Endothelial cell of umbilical vein (primary cell): Measurements from ENCODE around the gene DRC1. TPM values are rescaled to one million over a fixed set of nuclear protein-coding genes. Genes with fewer than 3 reads are reported as not detected.

ENCODE experiments used
- BruUV-seq: library from RNA; stranded (reverse); fragments of 400-500 nt; replicated peaks from 2 replicates; lab custom pipeline; 2021; lab: Mats Ljungman, UMichigan
- CTCF ChIA-PET: fragments of 300-600, 350-600 bp; sonication (Branson Sonifier 250); formaldehyde crosslinking; loops from one replicate; lab custom pipeline; 2021; ENCODE audit warnings: antibody characterized with exemption, inconsistent platforms; lab: Charles Lee
- POLR2A ChIA-PET: fragments of 300-600, 350-600 bp; sonication (Branson Sonifier 250); formaldehyde crosslinking; loops from one replicate; lab custom pipeline; 2021; ENCODE audit warnings: antibody characterized with exemption, inconsistent platforms; lab: Charles Lee
- DNase-seq: peaks from one replicate; pipeline ENCODE4 v3.0.0-alpha.2; 2011; ENCODE audit warnings: low read depth, low spot score
- FAIRE-seq: peaks from 2 replicates; lab custom pipeline; 2011; peaks lifted over from hg19 to GRCh38; lab: Jason Lieb, UNC
- H2AFZ ChIP-seq: 2 replicates; pipeline ENCODE4 v1.6.0; 2012; ENCODE audit warnings: low read depth, low read length, control low read depth, inconsistent platforms
- H3K27ac ChIP-seq: 2 replicates; pipeline ENCODE4 v1.5.1; 2011; ENCODE audit warnings: low read depth, mild to moderate bottlenecking, control low read depth, low read length, moderate library complexity; ENCODE audit not compliant: insufficient read depth
- H3K27me3 ChIP-seq, 2 experiments: 2 replicates each; pipeline versions ENCODE4 v1.6.0 to v1.6.1; 2011; ENCODE audit warnings: low read length in 2 of 2, mixed read lengths in 1 of 2; ENCODE audit not compliant: control insufficient read depth in 2 of 2, insufficient read depth in 2 of 2
- H3K36me3 ChIP-seq, 2 experiments: 2 replicates in 1 of 2; 3 replicates in 1 of 2; pipeline ENCODE4 v1.5.1; 2011; ENCODE audit warnings: low read length in 2 of 2, mild to moderate bottlenecking in 1 of 2, moderate library complexity in 1 of 2; ENCODE audit not compliant: control insufficient read depth in 2 of 2, insufficient read depth in 2 of 2; ENCODE audit errors: extremely low read depth in 1 of 2
- H3K4me1 ChIP-seq: 3 replicates; pipeline ENCODE4 v1.5.1; 2011; ENCODE audit warnings: mild to moderate bottlenecking, low read length; ENCODE audit not compliant: control insufficient read depth, insufficient read depth; ENCODE audit errors: extremely low read depth
- H3K4me2 ChIP-seq: 2 replicates; pipeline ENCODE4 v1.6.1; 2011; ENCODE audit warnings: low read length, control low read depth, mixed read lengths; ENCODE audit not compliant: insufficient read depth
- H3K4me3 ChIP-seq, 3 experiments: fragments of 200-600 bp in 1 of 3; sonication (generic), shearing (Covaris generic) in 1 of 3; replicated peaks in 1 of 3; 2 replicates each; pipeline ENCODE4 v1.5.1; 2011 to 2016; ENCODE audit warnings: control low read depth in 3 of 3, low read length in 3 of 3, mild to moderate bottlenecking in 2 of 3, inconsistent platforms in 1 of 3, low read depth in 1 of 3, moderate library complexity in 1 of 3; ENCODE audit not compliant: insufficient read depth in 1 of 3
- H3K79me2 ChIP-seq: 2 replicates; pipeline ENCODE4 v1.6.0; 2012; ENCODE audit warnings: low read length, inconsistent platforms; ENCODE audit not compliant: control insufficient read depth, insufficient read depth
- H3K9ac ChIP-seq: replicated peaks from 2 replicates; pipeline ENCODE3; 2011; ENCODE audit warnings: low read length, control low read depth; ENCODE audit not compliant: insufficient read depth; ENCODE audit errors: extremely low read depth
- H3K9me1 ChIP-seq: replicated peaks from 3 replicates; pipeline ENCODE4 v1.6.0; 2011; ENCODE audit warnings: mild to moderate bottlenecking, low read length; ENCODE audit not compliant: control insufficient read depth, insufficient read depth; ENCODE audit errors: extremely low read depth
- H3K9me3 ChIP-seq: replicated peaks from 2 replicates; pipeline ENCODE4 v1.5.1; 2012; ENCODE audit warnings: low read length, inconsistent platforms; ENCODE audit not compliant: control insufficient read depth, insufficient read depth
- H4K20me1 ChIP-seq: replicated peaks from 2 replicates; pipeline ENCODE3; 2011; ENCODE audit warnings: mild to moderate bottlenecking, low read length; ENCODE audit not compliant: control insufficient read depth, insufficient read depth; ENCODE audit errors: extremely low read depth
- CTCF ChIP-seq, 2 donors: IDR thresholded peaks; 1 replicate in 1 of 2; 2 replicates in 1 of 2; pipeline ENCODE4 v1.5.1; 2011; ENCODE audit warnings: low read length in 2 of 2, mild to moderate bottlenecking in 2 of 2, moderate library complexity in 2 of 2, control low read depth in 1 of 2, inconsistent platforms in 1 of 2, low read depth in 1 of 2; ENCODE audit not compliant: insufficient read depth in 1 of 2; ENCODE audit errors: extremely low read depth in 1 of 2
- EZH2 ChIP-seq: IDR thresholded peaks from 2 replicates; pipeline ENCODE4 v1.6.1; 2012; ENCODE audit warnings: borderline replicate concordance, low read depth, mild to moderate bottlenecking, moderate library complexity, low read length, inconsistent platforms; ENCODE audit not compliant: severe bottlenecking
- FOS ChIP-seq: IDR thresholded peaks from 2 replicates; pipeline ENCODE4 v1.6.1; 2011; ENCODE audit warnings: mild to moderate bottlenecking, low read length, moderate library complexity, borderline replicate concordance; ENCODE audit not compliant: insufficient read depth
- GATA2 ChIP-seq: IDR thresholded peaks from 2 replicates; pipeline ENCODE4 v1.7.0; 2011; ENCODE audit warnings: low read depth, mild to moderate bottlenecking, moderate library complexity, mixed read lengths, low read length; ENCODE audit not compliant: insufficient read length, insufficient read depth
- JUN ChIP-seq: IDR thresholded peaks from 2 replicates; pipeline ENCODE4 v1.6.1; 2011; ENCODE audit warnings: borderline replicate concordance, low read depth; ENCODE audit not compliant: insufficient read length, insufficient read depth
- MYC ChIP-seq: IDR thresholded peaks from one replicate; pipeline ENCODE4 v1.6.1; 2011; ENCODE audit warnings: mild to moderate bottlenecking, low read depth, low read length
- POLR2A ChIP-seq: IDR thresholded peaks from 2 replicates; pipeline ENCODE4 v1.6.1; 2012; ENCODE audit warnings: low read depth, mild to moderate bottlenecking, control low read depth, low read length
- POLR2AphosphoS5 ChIP-seq: IDR thresholded peaks from 2 replicates; pipeline ENCODE4 v1.6.1; 2012; ENCODE audit warnings: low read depth, mild to moderate bottlenecking, control low read depth, low read length, moderate library complexity; ENCODE audit not compliant: insufficient read depth
- dilution Hi-C: fragments of 300-500 bp; cut with MboI; formaldehyde crosslinking; loops from one replicate; pipeline ENCODE4 v1.15.0; 2019; ENCODE audit warnings: low sequenced_read_pairs; ENCODE audit not compliant: extremely low pct_ligation_motif_present
- intact Hi-C: fragments of 100-400 bp; cut with micrococcal nuclease; formaldehyde crosslinking; loops from one replicate; pipeline ENCODE4 v1.10.0; 2022
- polyA plus RNA-seq, 4 experiments: library from polyadenylated mRNA; depleted of rRNA in 3 of 4; stranded (reverse) in 3 of 4; unstranded in 1 of 4; fragments of >200 nt; gene quantifications; 2 replicates each; pipeline versions ENCODE4 v1.2.1 to v1.2.3, GENCODE V29; 2011 to 2012; ENCODE audit warnings: missing spikeins in 1 of 4
- total RNA-seq: library from RNA; stranded (reverse); gene quantifications from 2 replicates; pipeline ENCODE4 v1.2.3, GENCODE V29; 2021
- TF ChIP-seq, protein P1 (sequence below): IDR thresholded peaks from 2 replicates; pipeline ENCODE4 v1.6.1; 2011; ENCODE audit not compliant: insufficient read depth, insufficient read length

DRC1 gene
- total and polyA plus RNA-seq, 2 donors (not counting 3 experiments of a cell fraction or from before 2014, with no cell fraction given): 0.44 TPM; not detected in 1

- ChIA-PET POLR2A (no interaction called here), CTCF (interaction anchor here (1.2 kb wide), 1 partner anchor 8 kb away, joined by 3 read pairs; no protein-coding TSS in a partner anchor)
- TF ChIP-seq EZH2 (no peak), POLR2AphosphoS5 (no peak), CTCF (IDR thresholded peaks at IDR 0.05; ENCODE audit: extremely low read depth in 1 of 2, insufficient read depth in 1 of 2, low read depth in 1 of 2, low read length in 2 of 2) (no peak), POLR2A (no peak), FOS (no peak), MYC (no peak), GATA2 (no peak), JUN (no peak)
- TF ChIP-seq, protein P1, sequence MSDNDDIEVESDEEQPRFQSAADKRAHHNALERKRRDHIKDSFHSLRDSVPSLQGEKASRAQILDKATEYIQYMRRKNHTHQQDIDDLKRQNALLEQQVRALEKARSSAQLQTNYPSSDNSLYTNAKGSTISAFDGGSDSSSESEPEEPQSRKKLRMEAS: no peak
- FAIRE-seq (no peak), DNase-seq (no peak)
- H3K4me3 ChIP-seq: no peak overlapping the region
- no peaks in the 10 kb centered on the region for H3K4me1 ChIP-seq
- peaks cover 1 to 7% of the 10 kb centered on the region in 2 experiments for H3K27me3 ChIP-seq
- H3K4me2 ChIP-seq: no peak overlapping the region
- BruUV-seq: no TSS peak
- no peak overlapping the region for H2AFZ ChIP-seq
- intact Hi-C loops: no loop called here
- no peaks in the 10 kb centered on the region for H3K9me3 ChIP-seq
- H3K9me1 ChIP-seq: no peaks in the 10 kb centered on the region
- H3K79me2 ChIP-seq: no peaks in the 10 kb centered on the region
- no peak overlapping the region for H3K9ac ChIP-seq
- no peaks in the 10 kb centered on the region for H4K20me1 ChIP-seq
- no peak overlapping the region for H3K27ac ChIP-seq
- dilution Hi-C loops: no loop called here
- H3K36me3 ChIP-seq: no peaks in the 10 kb centered on the region
These were observed 8.1 kb downstream of the DRC1 start for GRCh38 chr2:26409785-26410184.
